K562 (cell line): ENCODE data around the gene PROKR1. TPM values are rescaled to one million over a fixed set of nuclear protein-coding genes. Genes with fewer than 3 reads are reported as not detected.
A peak's percentile ranks its signal among the peaks of the same experiment; 100 is the strongest.

Experiments
- ARNT ChIP-seq, 2 experiments: fragments of 450-650 bp; IDR thresholded peaks; 2 replicates each; pipeline ENCODE4 v1.6.1; 2016; ENCODE audit warnings: mild to moderate bottlenecking in 1 of 2
- CREB3 ChIP-seq: fragments of 450-650 bp; conservative IDR thresholded peaks from 2 replicates; pipeline ENCODE4 v1.6.1; 2016; ENCODE audit warnings: missing genetic modification characterization, low read depth, mild to moderate bottlenecking, missing compliant biosample characterization, moderate library complexity
- GTF2A2 ChIP-seq: IDR thresholded peaks from 2 replicates; pipeline ENCODE4 v1.6.1; 2016; ENCODE audit warnings: mild to moderate bottlenecking, missing genetic modification characterization, missing compliant biosample characterization
- MLLT1 ChIP-seq, 2 experiments: fragments of 450-650 bp; IDR thresholded peaks; 2 replicates each; pipeline ENCODE4 v1.6.1; 2016
- NR2C1 ChIP-seq, 2 experiments: fragments of 450-650 bp; IDR thresholded peaks; 2 replicates each; pipeline ENCODE4 v1.6.1; 2017; ENCODE audit warnings: mild to moderate bottlenecking in 2 of 2, antibody characterized with exemption in 1 of 2, inconsistent platforms in 1 of 2, missing compliant biosample characterization in 1 of 2, missing genetic modification characterization in 1 of 2
- POLR3G ChIP-seq: IDR thresholded peaks from 2 replicates; pipeline ENCODE4 v1.6.1; 2011; ENCODE audit not compliant: insufficient read length, insufficient replicate concordance; ENCODE audit errors: extremely low read depth
- TSHZ1 ChIP-seq: fragments of 250-450 bp; sonication (Bioruptor Pico); IDR thresholded peaks from 2 replicates; pipeline ENCODE4 v1.4.0; 2020; ENCODE audit warnings: mild to moderate bottlenecking, moderate library complexity
- polyA plus RNA-seq, 8 experiments: library from polyadenylated mRNA; depleted of rRNA in 4 of 8; stranded (reverse) in 5 of 8; unstranded in 3 of 8; fragments of >200 nt; fragmentation: Nextera tagmentation in 2 of 8; fragmentation: Illumina TruSeq in 1 of 8; extraction: Ambion mirVana in 2 of 8; extraction: Trizol in 1 of 8; gene quantifications; 2 replicates each; pipeline versions ENCODE4 v1.2.1 to v1.2.3, GENCODE V29; 2011 to 2014; ENCODE audit warnings: inconsistent platforms in 1 of 8, missing spikeins in 1 of 8
- total RNA-seq, 7 experiments: library from RNA; depleted of rRNA in 6 of 7; stranded (reverse); fragments of >200 nt in 6 of 7; fragmentation: Illumina TruSeq in 2 of 7; extraction: Trizol in 2 of 7; gene quantifications; 2 replicates each; pipeline versions ENCODE4 v1.2.1 to v1.2.3, GENCODE V29; 2011 to 2021; ENCODE audit warnings: low replicate concordance in 1 of 7
- TF ChIP-seq, protein P1 (sequence below): fragments of 250-450 bp; sonication (Bioruptor Pico); IDR thresholded peaks from 2 replicates; pipeline ENCODE4 v1.4.0; 2020; ENCODE audit warnings: mild to moderate bottlenecking, moderate library complexity, borderline replicate concordance
- TF ChIP-seq, protein P2 (sequence below): fragments of 250-450 bp; sonication (Bioruptor Pico); IDR thresholded peaks from 2 replicates; pipeline ENCODE4 v1.8.0; 2022; ENCODE audit warnings: inconsistent platforms, mild to moderate bottlenecking, moderate library complexity, borderline replicate concordance
- TF ChIP-seq, protein P3 (sequence below), 2 experiments: fragments of 150-350 bp in 1 of 2; IDR thresholded peaks; 2 replicates each; pipeline ENCODE4 v1.6.1; 2012 to 2016; ENCODE audit warnings: low read depth in 2 of 2, low read length in 2 of 2, mild to moderate bottlenecking in 1 of 2, moderate library complexity in 1 of 2

The PROKR1 gene
- total and polyA plus RNA-seq, 9 of the 15 experiments (the other 6 are each of a cell fraction or from before 2014, with no cell fraction given) = 0.01 to 0.18 (median 0.09) TPM; not detected in 1

- TF ChIP-seq TSHZ1 (CRISPR knock-in tag) (0 out of 2 replicates have a peak, but pooled peaks have one; percentile 58), NR2C1 (IDR thresholded peaks at IDR 0.05) (no peak), NR2C1 (tag; IDR thresholded peaks at IDR 0.05) (peak; percentile 56), MLLT1 (IDR thresholded peaks at IDR 0.05) (no peak), ARNT (IDR thresholded peaks at IDR 0.05) (no peak), GTF2A2 (tag) (peak; percentile 49; the same call in 1 of the 2 replicates), CREB3 (peak; percentile 84; the same call in 1 of the 2 replicates), POLR3G (no peak)
- TF ChIP-seq, protein P1, sequence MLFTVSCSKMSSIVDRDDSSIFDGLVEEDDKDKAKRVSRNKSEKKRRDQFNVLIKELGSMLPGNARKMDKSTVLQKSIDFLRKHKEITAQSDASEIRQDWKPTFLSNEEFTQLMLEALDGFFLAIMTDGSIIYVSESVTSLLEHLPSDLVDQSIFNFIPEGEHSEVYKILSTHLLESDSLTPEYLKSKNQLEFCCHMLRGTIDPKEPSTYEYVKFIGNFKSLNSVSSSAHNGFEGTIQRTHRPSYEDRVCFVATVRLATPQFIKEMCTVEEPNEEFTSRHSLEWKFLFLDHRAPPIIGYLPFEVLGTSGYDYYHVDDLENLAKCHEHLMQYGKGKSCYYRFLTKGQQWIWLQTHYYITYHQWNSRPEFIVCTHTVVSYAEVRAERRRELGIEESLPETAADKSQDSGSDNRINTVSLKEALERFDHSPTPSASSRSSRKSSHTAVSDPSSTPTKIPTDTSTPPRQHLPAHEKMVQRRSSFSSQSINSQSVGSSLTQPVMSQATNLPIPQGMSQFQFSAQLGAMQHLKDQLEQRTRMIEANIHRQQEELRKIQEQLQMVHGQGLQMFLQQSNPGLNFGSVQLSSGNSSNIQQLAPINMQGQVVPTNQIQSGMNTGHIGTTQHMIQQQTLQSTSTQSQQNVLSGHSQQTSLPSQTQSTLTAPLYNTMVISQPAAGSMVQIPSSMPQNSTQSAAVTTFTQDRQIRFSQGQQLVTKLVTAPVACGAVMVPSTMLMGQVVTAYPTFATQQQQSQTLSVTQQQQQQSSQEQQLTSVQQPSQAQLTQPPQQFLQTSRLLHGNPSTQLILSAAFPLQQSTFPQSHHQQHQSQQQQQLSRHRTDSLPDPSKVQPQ (CRISPR knock-in tag) = no peak
- TF ChIP-seq, protein P2, sequence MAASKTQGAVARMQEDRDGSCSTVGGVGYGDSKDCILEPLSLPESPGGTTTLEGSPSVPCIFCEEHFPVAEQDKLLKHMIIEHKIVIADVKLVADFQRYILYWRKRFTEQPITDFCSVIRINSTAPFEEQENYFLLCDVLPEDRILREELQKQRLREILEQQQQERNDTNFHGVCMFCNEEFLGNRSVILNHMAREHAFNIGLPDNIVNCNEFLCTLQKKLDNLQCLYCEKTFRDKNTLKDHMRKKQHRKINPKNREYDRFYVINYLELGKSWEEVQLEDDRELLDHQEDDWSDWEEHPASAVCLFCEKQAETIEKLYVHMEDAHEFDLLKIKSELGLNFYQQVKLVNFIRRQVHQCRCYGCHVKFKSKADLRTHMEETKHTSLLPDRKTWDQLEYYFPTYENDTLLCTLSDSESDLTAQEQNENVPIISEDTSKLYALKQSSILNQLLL (CRISPR knock-in tag) = no peak
- TF ChIP-seq, protein P3, sequence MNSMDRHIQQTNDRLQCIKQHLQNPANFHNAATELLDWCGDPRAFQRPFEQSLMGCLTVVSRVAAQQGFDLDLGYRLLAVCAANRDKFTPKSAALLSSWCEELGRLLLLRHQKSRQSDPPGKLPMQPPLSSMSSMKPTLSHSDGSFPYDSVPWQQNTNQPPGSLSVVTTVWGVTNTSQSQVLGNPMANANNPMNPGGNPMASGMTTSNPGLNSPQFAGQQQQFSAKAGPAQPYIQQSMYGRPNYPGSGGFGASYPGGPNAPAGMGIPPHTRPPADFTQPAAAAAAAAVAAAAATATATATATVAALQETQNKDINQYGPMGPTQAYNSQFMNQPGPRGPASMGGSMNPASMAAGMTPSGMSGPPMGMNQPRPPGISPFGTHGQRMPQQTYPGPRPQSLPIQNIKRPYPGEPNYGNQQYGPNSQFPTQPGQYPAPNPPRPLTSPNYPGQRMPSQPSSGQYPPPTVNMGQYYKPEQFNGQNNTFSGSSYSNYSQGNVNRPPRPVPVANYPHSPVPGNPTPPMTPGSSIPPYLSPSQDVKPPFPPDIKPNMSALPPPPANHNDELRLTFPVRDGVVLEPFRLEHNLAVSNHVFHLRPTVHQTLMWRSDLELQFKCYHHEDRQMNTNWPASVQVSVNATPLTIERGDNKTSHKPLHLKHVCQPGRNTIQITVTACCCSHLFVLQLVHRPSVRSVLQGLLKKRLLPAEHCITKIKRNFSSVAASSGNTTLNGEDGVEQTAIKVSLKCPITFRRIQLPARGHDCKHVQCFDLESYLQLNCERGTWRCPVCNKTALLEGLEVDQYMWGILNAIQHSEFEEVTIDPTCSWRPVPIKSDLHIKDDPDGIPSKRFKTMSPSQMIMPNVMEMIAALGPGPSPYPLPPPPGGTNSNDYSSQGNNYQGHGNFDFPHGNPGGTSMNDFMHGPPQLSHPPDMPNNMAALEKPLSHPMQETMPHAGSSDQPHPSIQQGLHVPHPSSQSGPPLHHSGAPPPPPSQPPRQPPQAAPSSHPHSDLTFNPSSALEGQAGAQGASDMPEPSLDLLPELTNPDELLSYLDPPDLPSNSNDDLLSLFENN (IDR thresholded peaks at IDR 0.05; ENCODE audit: low read depth in 2 of 2, low read length in 2 of 2) = no peak
These were observed 36.6 kb upstream of the PROKR1 start (continued) for GRCh38 chr2:68606759-68607158.
